HG03460 (cell line): ENCODE measurements around the gene SEMG2.

Source experiments
- ATAC-seq: cut with Tn5 transposase; IDR thresholded peaks from one replicate; pipeline ENCODE4 v1.9.1; 2021; ENCODE audit not compliant: unreplicated experiment

The SEMG2 gene

GRCh38 chr20:45229264-45230056 is 8.3 kb downstream of the SEMG2 start:
- no peak for ATAC-seq

- ATAC-seq = no peak
Observed at GRCh38 chr20:45230631-45231030, 9.5 kb downstream of the SEMG2 start.

GRCh38 chr20:45235995-45236394 is 14.8 kb downstream of the SEMG2 start:
- no peak for ATAC-seq

GRCh38 chr20:45238139-45238538 is 17.0 kb downstream of the SEMG2 start:
- no peak for ATAC-seq

GRCh38 chr20:45246109-45246508 is 24.9 kb downstream of the SEMG2 start:
- no peak for ATAC-seq

- no peak for ATAC-seq
Observed at GRCh38 chr20:45247865-45248264, 26.7 kb downstream of the SEMG2 start.

- no peak for ATAC-seq
Observed at GRCh38 chr20:45248609-45249008, 27.4 kb downstream of the SEMG2 start.

- ATAC-seq = no peak
Observed at GRCh38 chr20:45251884-45252560, 30.8 kb downstream of the SEMG2 start.

GRCh38 chr20:45253261-45253660 is 32.1 kb downstream of the SEMG2 start:
- ATAC-seq = no peak

GRCh38 chr20:45254383-45255262 is 33.5 kb downstream of the SEMG2 start, which contains the start of gene SLPI:
SLPI (minus strand) TSS chr20:45254564; CDS start chr20:45254543, 21 bp downstream.
- ATAC-seq = no peak

- no peak for ATAC-seq
Observed at GRCh38 chr20:45257161-45257560, 36.0 kb downstream of the SEMG2 start.

- no peak for ATAC-seq
Observed at GRCh38 chr20:45257711-45258110, 36.5 kb downstream of the SEMG2 start.

- no peak for ATAC-seq
Observed at GRCh38 chr20:45258259-45258658, 37.1 kb downstream of the SEMG2 start.

- no peak for ATAC-seq
Observed at GRCh38 chr20:45258664-45259063, 37.5 kb downstream of the SEMG2 start.

- no peak for ATAC-seq
Observed at GRCh38 chr20:45263556-45264266, 42.5 kb downstream of the SEMG2 start.

- no peak for ATAC-seq
Observed at GRCh38 chr20:45266977-45267376, 45.8 kb downstream of the SEMG2 start.

GRCh38 chr20:45268531-45268930 is 47.4 kb downstream of the SEMG2 start:
- no peak for ATAC-seq

GRCh38 chr20:45269056-45269455 is 47.9 kb downstream of the SEMG2 start:
- no peak for ATAC-seq

- ATAC-seq = no peak
Observed at GRCh38 chr20:45269754-45270270, 48.6 kb downstream of the SEMG2 start.
